ENCODE measurements around the gene TPCN2.
"Not testable (repeated sequence)": the region's sequence is repeated elsewhere in the genome, so short reads cannot be mapped to it uniquely, and the experiment has no call there.

TPCN2 gene

DNA sequence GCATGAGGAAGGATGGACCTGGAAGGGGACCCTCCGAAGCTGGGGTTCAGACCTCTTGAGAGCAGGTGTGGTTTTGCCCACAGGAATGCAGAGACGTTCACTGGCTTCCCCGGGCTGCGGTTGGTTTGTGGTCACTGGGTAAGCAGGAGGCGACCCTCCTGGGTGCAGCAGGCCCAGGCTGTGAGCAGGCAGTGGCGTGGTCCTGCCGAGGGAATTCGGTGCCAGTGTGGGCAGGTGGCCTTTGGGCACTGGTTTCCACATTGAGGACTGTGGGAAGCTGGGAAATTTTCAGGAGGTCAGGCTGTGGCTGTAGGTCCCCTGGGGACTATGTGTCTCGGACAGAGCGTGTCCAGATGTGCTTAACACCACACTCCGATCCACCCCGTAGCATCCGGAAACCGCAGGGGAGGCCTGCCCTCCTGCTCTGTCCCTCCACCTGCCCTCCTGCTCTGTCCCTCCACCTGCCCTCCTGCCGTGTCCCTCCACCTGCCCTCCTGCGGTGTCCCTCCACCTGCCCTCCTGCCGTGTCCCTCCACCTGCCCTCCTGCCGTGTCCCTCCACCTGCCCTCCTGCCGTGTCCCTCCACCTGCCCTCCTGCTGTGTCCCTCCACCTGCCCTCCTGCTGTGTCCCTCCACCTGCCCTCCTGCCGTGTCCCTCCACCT is 27.5 kb downstream of the TPCN2 start:
- DNase-seq = no peak

DNA sequence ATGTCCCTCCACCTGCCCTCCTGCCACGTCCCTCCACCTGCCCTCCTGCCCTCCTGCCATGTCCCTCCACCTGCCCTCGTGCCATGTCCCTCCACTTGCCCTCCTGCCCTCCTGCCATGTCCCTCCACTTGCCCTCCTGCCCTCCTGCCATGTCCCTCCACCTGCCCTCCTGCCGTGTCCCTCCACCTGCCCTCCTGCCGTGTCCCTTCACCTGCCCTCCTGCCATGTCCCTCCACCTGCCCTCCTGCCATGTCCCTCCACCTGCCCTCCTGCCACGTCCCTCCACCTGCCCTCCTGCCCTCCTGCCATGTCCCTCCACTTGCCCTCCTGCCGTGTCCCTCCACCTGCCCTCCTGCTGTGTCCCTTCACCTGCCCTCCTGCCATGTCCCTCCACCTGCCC is 28.2 kb downstream of the TPCN2 start:
- DNase-seq = not testable (repeated sequence)

DNA sequence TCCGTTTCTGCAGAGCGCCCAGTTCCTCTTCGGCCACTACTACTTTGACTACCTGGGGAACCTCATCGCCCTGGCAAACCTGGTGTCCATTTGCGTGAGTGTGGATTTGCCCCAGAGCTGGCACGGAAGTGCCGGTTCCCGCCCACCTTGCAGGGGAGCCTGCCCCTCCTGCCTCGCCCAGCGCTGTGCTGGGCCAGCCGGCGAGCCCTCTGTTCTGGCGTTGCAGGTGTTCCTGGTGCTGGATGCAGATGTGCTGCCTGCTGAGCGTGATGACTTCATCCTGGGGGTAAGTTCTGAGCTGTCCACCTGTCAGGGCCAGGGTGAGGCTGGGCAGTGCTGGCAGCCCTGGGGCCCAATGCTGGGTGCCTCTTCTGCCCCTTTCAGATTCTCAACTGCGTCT is 29.8 kb downstream of the TPCN2 start:
- no peak for DNase-seq

DNA sequence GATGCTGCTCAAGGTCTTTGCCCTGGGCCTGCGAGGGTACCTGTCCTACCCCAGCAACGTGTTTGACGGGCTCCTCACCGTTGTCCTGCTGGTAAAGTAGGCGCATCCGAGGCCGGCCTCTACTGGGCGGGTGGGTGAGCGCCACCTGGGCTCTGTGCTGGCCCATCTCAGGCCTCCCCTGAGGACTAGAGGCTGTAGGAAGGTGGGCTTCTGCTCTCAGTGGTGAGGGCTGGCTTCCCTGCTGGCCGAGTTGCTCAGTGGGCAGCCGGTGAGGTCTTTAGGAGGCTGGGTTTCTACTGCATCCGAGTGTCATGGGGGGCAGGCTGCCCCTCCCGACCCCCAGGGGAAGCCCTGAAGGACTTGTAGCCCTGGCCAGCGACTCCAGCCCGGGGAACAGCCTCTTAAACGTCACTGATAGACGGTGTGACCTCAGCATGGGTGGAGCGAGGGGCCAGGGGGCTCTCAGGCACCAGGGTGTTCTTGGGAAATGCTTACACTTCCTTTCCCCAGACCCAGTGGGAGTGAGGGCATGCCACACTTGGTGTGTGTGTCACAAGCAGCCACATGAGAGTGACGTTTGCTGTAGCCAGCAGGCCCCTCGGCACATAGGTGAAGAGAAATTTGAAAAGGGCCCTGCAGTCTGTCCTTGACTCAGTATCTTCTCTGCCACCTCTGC is 30.3 kb downstream of the TPCN2 start:
- DNase-seq = no peak

DNA sequence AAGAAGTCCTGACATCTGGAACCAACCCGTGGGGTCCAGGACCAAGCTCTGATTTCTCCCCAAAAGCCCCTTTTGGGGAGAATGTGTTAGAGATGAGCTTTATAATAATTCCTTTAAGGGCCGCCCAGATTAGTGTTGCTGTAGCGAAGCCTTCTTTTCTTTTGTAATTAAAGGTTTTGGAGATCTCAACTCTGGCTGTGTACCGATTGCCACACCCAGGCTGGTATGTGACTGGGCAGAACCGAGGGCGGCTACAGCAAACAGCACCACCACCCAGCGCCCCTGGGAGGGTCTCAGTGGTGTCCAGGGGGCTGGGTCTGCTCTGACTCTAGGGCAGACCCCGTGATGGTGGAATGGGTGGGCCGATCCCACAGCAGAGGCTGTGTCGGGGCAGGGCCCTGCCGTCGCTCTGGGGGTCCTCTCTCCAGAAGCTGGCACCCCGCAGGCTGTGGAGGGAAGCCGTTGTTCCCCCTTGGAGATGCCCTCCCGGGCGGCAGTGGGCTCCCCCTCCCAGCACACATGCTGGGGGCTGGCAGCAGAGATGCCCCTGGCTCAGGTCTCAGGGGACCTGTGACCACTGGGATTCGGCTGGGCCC is 31.0 kb downstream of the TPCN2 start:
- no peak for DNase-seq

DNA sequence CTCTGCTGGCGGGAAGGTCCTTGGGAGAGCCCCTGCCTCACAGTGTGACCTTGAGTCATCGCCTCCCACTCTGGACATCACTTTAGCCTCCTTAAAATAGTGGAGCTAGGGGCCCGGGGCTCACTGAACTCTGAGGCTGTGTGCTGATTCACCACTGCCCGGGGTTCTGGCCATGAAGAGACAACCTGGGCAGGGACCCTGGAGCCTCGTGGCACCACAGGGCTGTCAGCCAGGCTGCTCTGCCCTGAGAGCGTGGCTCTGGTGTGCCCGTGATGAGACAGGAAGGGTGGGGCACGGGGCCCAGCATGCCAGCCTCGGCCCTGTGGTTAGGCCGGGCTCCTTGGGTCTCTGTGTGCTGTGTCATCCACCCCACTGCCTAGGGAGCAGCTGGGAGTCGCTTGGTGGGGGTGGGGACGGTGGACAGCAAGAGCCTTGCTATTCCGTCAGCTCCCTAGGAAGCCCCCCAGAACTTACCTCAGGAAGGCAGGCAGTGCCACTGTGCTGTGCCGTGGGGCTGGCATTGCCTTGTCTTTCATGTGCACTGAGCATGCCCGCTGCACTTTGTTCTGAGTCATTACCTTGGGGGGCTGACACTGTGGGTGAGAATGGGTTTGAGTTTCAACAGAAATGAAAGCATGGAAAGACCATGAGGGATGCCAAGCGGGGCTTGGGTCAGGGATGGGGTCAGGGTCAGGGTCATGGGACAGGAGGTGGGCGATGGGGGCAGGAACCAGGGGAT is 31.7 kb downstream of the TPCN2 start:
- no peak for DNase-seq

DNA sequence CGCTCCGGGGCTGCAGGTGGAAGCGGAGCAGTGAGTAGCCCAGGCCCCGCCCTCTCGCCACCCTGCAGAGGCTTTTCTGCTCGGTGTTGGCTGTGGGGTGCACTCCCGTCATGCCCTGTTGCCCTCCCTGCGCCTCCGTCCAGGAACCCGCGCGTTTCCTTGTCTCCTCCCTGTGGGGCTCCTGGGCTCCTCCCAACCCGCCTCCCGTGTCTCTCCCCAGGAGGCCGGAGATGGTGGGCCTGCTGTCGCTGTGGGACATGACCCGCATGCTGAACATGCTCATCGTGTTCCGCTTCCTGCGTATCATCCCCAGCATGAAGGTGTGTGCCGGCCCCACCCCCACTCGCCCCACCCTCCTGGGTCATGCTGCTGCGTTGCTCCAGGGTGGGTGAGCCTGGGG is 32.4 kb downstream of the TPCN2 start:
- DNase-seq = no peak

DNA sequence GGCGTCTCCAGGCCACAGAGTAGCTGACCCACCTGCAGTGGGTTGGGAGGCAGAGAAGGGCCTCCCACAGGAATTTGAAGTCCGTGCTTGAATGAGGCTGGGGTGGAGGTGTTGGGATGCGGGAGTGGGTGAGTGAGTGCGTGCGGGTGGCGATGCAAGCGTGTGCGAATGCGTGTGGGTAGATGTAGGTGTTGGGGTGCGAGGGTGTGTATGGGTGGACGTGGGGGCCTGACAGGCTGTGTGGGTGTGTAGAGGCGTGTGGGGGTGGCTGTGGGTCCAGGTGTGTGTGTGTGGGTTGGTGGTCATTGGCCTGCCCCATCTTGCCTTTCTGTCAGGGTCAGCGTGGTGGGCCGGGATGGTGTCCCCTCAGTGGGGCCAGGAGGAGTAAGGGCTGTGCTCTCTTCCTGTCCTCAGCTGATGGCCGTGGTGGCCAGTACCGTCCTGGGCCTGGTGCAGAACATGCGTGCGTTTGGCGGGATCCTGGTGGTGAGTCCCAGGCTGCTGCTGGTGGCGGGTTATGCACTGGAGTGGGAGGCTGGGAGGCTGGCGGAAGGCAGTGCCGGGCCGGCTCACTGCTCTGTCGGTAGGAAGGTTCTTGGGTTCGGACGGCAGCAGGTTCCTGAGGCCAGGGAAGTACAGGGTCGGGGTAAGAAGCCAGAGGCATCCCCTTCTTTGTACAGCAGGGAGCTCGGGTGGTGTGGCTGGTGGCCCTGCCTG is 35.0 kb downstream of the TPCN2 start:
- DNase-seq = no peak

DNA sequence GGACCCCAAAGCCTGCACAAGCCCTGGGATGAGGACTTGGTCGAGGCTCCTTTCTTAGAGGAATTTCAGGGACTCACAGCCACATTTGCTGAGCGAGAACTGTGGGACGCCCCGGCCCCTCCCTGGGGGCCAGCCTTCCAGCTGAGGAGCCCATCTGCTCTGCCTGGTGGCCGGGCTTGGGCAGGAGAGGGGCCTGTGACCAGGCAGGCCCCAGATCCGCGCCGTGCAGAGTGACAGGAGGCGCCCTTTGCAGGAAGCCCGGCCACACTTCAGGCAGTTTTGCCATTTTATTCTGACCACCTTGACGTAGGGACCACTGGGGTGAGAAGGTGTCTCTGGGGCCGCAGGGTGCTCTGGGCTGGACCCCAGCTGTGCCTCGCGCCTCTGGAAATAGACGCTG is 35.6 kb downstream of the TPCN2 start:
- no peak for DNase-seq

DNA sequence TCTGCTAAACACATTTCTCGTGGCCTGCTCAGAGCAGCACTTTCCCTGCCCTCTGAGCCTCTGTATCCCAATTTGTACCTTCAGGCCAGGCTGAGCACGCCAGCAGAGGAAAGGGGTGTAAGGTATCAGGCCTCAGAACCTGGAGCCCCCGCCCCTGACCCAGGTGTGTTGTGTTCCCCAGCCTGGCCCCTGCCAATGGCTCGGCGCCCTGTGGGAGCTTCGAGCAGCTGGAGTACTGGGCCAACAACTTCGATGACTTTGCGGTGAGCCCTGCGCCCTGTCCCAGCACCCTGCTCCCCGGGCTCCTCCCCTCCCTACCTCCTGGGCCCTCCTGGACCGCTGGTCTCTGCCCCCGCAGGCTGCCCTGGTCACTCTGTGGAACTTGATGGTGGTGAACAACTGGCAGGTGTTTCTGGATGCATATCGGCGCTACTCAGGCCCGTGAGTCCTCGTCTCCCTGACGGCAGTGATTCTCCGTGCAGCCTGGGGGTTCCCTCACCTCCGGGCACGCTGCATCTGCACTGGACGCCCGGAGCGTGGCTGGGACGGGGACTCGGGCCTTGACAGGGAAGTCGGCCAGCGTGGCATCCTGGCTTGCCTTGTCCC is 36.9 kb downstream of the TPCN2 start:
- DNase-seq = no peak

DNA sequence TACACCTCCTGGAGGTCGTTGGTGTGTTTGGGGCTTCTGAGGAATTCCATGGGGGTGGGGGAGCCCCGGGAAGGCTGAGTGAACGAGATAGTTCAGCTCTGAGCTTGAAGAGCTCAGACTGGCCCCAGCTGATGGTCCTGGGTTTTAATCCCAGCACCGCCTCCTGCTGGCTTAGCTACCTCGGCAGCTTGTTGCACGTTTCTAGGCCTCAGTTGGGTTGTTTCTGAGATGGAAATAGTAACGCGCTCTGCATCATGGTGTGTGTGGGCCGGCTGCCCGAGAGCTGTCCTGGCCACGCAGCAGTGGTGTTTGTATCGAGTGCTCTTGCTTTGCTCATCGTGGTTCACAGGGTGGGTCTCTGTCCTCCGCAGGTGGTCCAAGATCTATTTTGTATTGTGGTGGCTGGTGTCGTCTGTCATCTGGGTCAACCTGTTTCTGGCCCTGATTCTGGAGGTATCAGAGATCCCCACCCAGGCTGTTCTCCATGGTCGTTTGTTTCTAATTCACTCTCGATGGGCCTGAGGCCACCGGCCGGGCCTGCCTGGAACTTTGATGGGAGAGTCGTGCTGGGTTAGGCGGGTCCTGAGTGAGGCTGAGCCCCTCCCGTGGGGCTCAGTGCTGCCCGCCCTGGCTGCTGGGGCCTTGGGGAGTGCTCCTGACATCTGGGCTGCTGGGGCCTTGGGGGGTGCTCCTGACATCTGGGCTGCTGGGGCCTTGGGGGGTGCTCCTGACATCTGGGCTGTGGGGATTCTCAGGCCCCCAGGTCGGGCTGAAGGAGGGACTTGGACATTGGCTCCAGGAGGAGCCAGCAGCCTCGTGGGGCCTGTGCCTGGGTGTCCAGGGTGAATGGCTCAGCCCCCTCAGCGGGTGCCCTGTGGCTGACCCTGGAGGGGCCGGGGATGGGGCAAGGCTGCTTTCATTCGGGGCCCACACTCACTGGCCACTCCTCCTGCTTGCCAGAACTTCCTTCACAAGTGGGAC is 37.7 kb downstream of the TPCN2 start:
- no peak for DNase-seq

DNA sequence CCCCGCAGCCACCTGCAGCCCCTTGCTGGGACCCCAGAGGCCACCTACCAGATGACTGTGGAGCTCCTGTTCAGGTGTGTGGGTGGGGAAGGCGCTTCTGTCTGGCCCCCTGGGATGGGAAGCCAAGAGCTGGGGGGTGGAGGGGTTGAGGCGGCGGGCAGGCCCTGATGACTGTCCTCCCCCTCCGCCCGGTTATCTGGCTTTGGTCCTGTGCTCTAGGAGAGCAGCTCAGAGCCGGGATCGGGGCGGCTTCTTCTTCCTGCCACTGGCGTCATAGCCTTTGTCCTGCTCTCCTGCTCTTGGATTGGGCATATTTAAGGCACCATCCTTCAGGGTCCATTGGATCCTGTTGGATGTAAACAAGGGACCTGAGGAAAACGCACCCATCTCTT is 38.4 kb downstream of the TPCN2 start:
- DNase-seq = no peak

DNA sequence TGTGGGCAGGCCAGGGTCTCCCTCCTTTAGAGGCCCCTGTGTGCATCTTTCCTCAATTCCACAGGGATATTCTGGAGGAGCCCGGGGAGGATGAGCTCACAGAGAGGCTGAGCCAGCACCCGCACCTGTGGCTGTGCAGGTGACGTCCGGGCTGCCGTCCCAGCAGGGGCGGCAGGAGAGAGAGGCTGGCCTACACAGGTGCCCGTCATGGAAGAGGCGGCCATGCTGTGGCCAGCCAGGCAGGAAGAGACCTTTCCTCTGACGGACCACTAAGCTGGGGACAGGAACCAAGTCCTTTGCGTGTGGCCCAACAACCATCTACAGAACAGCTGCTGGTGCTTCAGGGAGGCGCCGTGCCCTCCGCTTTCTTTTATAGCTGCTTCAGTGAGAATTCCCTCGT is 39.1 kb downstream of the TPCN2 start:
- no peak for DNase-seq

DNA sequence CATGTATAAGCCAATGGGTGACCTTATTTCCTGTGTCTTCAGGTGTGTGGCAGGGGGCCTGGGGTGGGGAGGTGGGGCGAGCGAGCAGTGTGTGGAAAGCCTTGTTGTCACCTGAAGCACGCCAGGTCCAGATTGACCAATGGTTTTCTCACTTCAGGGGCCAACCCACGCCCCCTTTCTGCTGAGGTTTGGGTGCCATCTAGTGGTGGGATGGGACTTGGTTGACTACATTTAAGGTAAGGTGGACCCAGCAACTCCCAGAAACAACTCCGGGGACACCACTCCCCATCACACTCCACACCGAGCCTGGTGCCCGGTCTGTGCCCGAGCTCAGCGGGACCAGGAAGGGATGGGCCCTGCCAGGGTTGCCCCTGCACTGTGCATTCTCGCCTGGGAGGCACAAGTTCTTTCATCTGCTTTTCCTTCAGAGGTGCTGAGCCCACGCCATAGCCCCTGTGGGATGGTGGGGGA is 40.0 kb downstream of the TPCN2 start:
- DNase-seq = peak; percentile 47

DNA sequence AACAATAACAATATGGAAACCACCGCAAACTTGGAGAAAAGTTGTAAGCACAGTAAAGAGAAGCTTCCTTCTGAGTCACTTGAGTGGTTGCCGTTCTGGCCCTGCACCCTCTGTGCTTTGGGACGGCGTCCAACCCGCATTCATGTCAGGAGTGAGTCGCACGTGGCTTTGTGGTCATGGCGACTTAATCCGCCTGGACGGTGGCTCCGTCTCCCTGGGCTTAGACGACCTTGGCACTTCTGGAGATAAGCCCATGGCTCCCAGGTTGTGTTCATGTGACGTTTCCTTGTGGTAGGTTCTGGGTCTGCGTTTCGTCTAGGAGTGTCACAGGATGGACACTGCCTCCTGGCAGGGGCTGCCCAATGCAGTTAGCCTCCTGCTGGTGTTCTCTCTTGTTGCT is 40.5 kb downstream of the TPCN2 start:
- no peak for DNase-seq

DNA sequence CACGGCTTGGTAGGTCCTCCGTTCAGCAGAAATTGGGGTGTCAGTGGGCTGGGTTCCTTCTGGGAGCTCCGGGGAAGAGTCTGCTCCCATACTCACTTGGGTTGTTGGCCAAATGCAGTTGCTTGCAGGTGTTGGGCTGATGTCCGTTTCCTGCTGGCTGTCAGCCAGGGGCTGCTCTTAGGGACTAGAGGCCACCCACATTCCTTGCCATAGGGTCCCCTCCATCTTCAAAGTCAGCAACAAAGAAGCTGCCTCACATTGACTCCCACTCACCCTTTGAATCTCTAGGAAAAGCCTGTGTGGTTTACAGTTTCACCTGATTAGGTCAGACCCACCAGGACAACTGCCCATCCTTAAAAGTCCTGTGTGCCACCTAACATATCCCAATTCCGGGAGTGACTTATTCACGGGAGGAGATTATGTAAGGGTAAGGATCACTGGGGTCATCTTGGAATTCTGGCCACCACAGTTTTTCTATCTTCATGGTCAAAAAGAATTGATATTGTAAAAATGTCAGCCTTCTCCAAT is 43.0 kb downstream of the TPCN2 start:
- DNase-seq = no peak

DNA sequence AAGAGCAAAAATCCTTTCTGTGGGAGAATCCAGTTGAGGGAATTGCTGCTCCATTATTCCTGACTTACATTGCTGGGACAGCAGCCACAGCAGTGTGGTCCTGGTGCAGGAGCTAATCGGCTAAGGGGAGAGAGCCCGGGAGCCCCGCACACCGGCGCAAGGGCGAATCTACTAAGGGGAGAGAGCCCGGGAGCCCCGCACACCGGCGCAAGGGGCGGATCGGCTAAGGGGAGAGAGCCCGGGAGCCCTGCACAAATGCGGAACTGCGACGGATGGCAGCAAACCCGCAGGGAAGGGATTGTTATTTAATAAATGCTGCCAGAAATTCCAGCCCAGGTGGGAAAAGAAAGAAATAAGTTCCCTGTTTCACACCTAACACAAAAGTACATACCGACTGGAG is 43.5 kb downstream of the TPCN2 start:
- DNase-seq = no peak

DNA sequence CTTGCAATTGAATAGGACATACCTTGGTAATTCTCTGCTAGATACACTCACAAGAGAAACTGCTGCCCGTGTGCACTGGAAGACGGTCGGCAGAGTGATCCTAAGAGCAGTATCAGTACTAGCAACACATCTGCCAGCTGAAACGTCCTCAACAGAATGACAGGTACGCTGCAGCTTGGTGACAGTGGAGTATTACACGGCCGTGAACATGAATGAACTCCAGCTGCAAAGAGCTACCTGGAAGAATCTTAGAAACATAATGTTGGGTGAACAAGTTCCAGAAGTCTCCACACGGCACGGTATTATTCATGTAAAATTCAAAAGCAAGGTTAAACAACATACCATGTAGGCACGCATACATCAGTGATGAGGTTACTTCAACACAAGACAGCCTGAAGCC is 44.4 kb downstream of the TPCN2 start:
- DNase-seq = no peak

DNA sequence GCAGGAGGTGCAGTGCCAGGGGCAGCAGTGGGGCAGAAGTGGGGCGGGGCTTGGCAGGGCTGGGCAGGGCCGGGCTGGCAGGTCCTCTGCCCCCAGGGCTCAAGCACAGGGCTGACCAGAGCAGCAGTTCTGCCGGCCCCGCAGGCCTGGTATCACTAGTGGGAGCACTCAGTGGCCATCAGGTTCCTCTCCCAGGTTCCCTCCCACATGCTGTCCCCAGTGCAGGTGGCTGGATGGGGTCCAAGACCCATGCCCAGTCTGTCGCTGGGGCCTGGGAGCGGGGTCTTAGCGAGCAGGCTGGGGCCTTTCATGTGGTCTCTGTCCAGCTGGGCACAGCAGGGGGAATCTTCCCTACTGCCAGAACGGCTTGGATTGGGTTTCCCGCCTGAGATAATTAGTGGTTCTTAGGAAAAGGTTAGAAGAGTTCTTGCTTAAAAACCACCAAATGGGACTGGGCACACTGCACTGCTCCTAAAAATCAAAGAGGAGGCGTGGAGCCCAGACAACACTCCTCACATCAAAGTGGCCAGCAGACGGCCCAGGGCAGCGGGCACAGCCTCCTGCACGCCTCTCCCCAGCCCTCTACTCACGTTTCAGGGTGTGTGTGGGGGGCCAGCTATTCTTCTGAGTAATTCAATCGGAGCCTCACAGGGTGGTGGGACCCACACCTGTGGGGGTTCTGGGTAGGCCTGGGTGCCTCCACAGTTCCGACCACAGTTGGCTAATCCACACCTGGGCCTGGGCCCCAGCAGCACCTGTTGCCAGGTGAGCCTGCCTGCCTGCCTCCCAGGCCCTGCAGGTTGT is 45.6 kb downstream of the TPCN2 start:
- no peak for DNase-seq

DNA sequence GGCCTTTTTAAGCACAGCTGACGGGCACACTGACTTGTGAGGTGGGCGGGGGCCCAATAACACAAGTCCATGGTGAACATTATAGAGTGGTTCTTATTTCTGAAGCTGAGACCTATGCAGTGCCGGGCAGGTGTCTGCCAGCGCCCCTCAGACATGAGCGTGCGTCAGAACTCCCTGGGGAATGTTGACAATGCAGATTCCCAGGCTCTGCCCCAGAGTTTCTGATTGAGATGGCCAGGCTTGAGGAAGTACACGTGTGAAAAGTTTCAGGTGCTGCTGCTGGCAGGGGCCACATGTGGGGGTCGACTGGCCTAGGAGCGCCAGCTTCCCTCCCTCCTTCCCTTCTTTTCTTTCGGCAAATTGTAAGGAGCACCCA is 46.2 kb downstream of the TPCN2 start:
- no peak for DNase-seq
